Measurements from ENCODE around the gene KCNMA1.

DNA sequence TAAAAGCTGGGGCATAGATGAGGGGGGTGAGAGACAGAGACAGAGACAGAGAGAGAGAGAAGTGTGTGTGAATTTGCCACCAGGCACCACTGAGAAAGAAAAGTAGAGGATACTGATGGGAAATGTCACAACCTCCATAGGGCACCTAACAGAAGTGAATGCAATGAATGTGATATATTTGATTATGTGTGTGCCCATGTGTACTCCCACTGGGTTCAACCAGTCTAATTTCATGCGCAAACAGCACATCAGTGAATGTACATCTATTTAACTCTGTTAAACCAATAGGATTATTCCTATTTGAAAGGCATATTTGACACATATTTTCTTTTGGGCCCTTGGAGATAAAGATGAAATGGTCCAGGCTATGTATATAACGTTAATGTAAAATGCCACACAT lies 241.3 kb downstream of the KCNMA1 start:
- TF ChIP-seq, protein P1, sequence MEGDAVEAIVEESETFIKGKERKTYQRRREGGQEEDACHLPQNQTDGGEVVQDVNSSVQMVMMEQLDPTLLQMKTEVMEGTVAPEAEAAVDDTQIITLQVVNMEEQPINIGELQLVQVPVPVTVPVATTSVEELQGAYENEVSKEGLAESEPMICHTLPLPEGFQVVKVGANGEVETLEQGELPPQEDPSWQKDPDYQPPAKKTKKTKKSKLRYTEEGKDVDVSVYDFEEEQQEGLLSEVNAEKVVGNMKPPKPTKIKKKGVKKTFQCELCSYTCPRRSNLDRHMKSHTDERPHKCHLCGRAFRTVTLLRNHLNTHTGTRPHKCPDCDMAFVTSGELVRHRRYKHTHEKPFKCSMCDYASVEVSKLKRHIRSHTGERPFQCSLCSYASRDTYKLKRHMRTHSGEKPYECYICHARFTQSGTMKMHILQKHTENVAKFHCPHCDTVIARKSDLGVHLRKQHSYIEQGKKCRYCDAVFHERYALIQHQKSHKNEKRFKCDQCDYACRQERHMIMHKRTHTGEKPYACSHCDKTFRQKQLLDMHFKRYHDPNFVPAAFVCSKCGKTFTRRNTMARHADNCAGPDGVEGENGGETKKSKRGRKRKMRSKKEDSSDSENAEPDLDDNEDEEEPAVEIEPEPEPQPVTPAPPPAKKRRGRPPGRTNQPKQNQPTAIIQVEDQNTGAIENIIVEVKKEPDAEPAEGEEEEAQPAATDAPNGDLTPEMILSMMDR (IDR thresholded peaks at IDR 0.05; ENCODE audit: low read depth, low read length): no peak
- TF ChIP-seq POLR2A (IDR thresholded peaks at IDR 0.05; ENCODE audit: extremely low read depth, insufficient read length): no peak
- TF ChIP-seq, protein P2, sequence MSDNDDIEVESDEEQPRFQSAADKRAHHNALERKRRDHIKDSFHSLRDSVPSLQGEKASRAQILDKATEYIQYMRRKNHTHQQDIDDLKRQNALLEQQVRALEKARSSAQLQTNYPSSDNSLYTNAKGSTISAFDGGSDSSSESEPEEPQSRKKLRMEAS (IDR thresholded peaks at IDR 0.05; ENCODE audit: low read depth, low read length): no peak
- no peak for TF ChIP-seq MYC (IDR thresholded peaks at IDR 0.05; ENCODE audit: low read depth, low read length)

Measured in NB4 (cell line).